Daoy (cell line): ENCODE results near the gene ACTR1B. TPM values are rescaled to one million over a fixed set of nuclear protein-coding genes. Genes with fewer than 3 reads are reported as not detected.
A peak's percentile ranks its signal among the peaks of the same experiment; 100 is the strongest.
"Not testable (repeated sequence)": the region's sequence is repeated elsewhere in the genome, so short reads cannot be mapped to it uniquely, and the experiment has no call there.

Experiments used
- DNase-seq: peaks from one replicate; pipeline ENCODE4 v3.0.0-alpha.2; 2015; ENCODE audit warnings: low read depth
- total RNA-seq: library from RNA; depleted of rRNA; stranded (reverse); fragments of >200 nt; shearing (Covaris generic); gene quantifications from 2 replicates; pipeline ENCODE4 v1.2.3, GENCODE V29; 2014; rRNA removed

The ACTR1B gene
- 20.1 and 25.8 TPM in 2 replicates for total RNA-seq

GRCh38 chr2:97663962-97664635 is at the start of gene ACTR1B:
Gene ACTR1B (minus strand): TSS chr2:97664044. CDS start chr2:97663890, 154 bp downstream.
- DNase-seq: peak; percentile 99

- no peak for DNase-seq
Observed at GRCh38 chr2:97712693-97713295, 49.0 kb upstream of the ACTR1B start.

GRCh38 chr2:97712175-97712574 is 48.3 kb upstream of the ACTR1B start:
- not testable (repeated sequence) for DNase-seq

GRCh38 chr2:97711394-97711711 is 47.5 kb upstream of the ACTR1B start:
- no peak for DNase-seq

- no peak for DNase-seq
Observed at GRCh38 chr2:97708608-97709007, 44.8 kb upstream of the ACTR1B start.

GRCh38 chr2:97708048-97708380 is 44.2 kb upstream of the ACTR1B start:
- no peak for DNase-seq

GRCh38 chr2:97707362-97708047 is 43.7 kb upstream of the ACTR1B start:
- no peak for DNase-seq

GRCh38 chr2:97706708-97707345 is 43.0 kb upstream of the ACTR1B start:
- DNase-seq: no peak

- no peak for DNase-seq
Observed at GRCh38 chr2:97706112-97706511, 42.3 kb upstream of the ACTR1B start.

- DNase-seq: no peak
Observed at GRCh38 chr2:97704989-97705388, 41.1 kb upstream of the ACTR1B start.

GRCh38 chr2:97703741-97704140 is 39.9 kb upstream of the ACTR1B start:
- DNase-seq: no peak

GRCh38 chr2:97702731-97703470 is 39.1 kb upstream of the ACTR1B start:
- DNase-seq: no peak

- DNase-seq: no peak
Observed at GRCh38 chr2:97701851-97702465, 38.1 kb upstream of the ACTR1B start.

- DNase-seq: no peak
Observed at GRCh38 chr2:97701186-97701585, 37.3 kb upstream of the ACTR1B start.

GRCh38 chr2:97699765-97700444 is 36.1 kb upstream of the ACTR1B start:
- peak; percentile 40 for DNase-seq

GRCh38 chr2:97698530-97698929 is 34.7 kb upstream of the ACTR1B start:
- no peak for DNase-seq

GRCh38 chr2:97697252-97698235 is 33.7 kb upstream of the ACTR1B start:
- peak; percentile 81 for DNase-seq

GRCh38 chr2:97695744-97696143 is 31.9 kb upstream of the ACTR1B start:
- no peak for DNase-seq

GRCh38 chr2:97693476-97693875 is 29.6 kb upstream of the ACTR1B start:
- DNase-seq: no peak

- no peak for DNase-seq
Observed at GRCh38 chr2:97691166-97691565, 27.3 kb upstream of the ACTR1B start.
